PC-9 (cell line): ENCODE results near the gene MIGA2. TPM values are rescaled to one million over a fixed set of nuclear protein-coding genes. Genes with fewer than 3 reads are reported as not detected.
A peak's percentile ranks its signal among the peaks of the same experiment; 100 is the strongest.
"Not testable (repeated sequence)": the region's sequence is repeated elsewhere in the genome, so short reads cannot be mapped to it uniquely, and the experiment has no call there.

Experiments used
- BruUV-seq: library from RNA; stranded (reverse); fragments of 400-500 nt; replicated peaks from 2 replicates; lab custom pipeline; 2021; lab: Mats Ljungman, UMichigan
- CTCF ChIA-PET: fragments of 300-600 bp; sonication (Branson Sonifier 250); formaldehyde crosslinking; loops from one replicate; lab custom pipeline; 2022; ENCODE audit warnings: antibody characterized with exemption; lab: Charles Lee
- POLR2A ChIA-PET: fragments of 300-600 bp; sonication (Branson Sonifier 250); formaldehyde crosslinking; loops from one replicate; lab custom pipeline; 2022; ENCODE audit warnings: antibody characterized with exemption; ENCODE audit not compliant: unreplicated experiment; lab: Charles Lee
- DNase-seq, 2 experiments: peaks; one replicate each; pipeline versions ENCODE4 v3.0.0 to v3.0.0-alpha.2; 2015 to 2022; ENCODE audit warnings: mixed read lengths in 1 of 2
- H2AFZ ChIP-seq: fragments of 200-600 bp; sonication (generic); 2 replicates; pipeline ENCODE4 v1.8.1; 2017; ENCODE audit warnings: antibody characterized with exemption
- H3F3A ChIP-seq: fragments of 200-600 bp; sonication (generic); 2 replicates; pipeline ENCODE4 v1.8.1; 2017; ENCODE audit warnings: antibody characterized with exemption, mild to moderate bottlenecking, low read depth; ENCODE audit not compliant: insufficient read depth
- H3K27ac ChIP-seq: fragments of 200-600 bp; sonication (generic); 2 replicates; pipeline ENCODE4 v1.6.1; 2016; ENCODE audit warnings: mixed run types
- H3K27me3 ChIP-seq: fragments of 200-600 bp; sonication (generic); 2 replicates; pipeline ENCODE4 v1.6.1; 2016; ENCODE audit warnings: low read depth, mixed run types; ENCODE audit not compliant: insufficient read depth
- H3K36me3 ChIP-seq: fragments of 200-600 bp; sonication (generic); 2 replicates; pipeline ENCODE4 v1.6.1; 2016; ENCODE audit warnings: low read depth, mixed run types
- H3K4me1 ChIP-seq: fragments of 200-600 bp; sonication (generic); replicated peaks from 2 replicates; pipeline ENCODE4 v1.6.1; 2016; ENCODE audit warnings: mixed run types; ENCODE audit not compliant: insufficient read depth
- H3K4me2 ChIP-seq: fragments of 200-600 bp; sonication (generic); 2 replicates; pipeline ENCODE4 v1.6.1; 2017; ENCODE audit warnings: mixed run types
- H3K4me3 ChIP-seq: fragments of 200-600 bp; sonication (generic); 2 replicates; pipeline ENCODE4 v1.6.1; 2016; ENCODE audit warnings: mixed run types
- H3K79me2 ChIP-seq: fragments of 200-600 bp; sonication (generic); 2 replicates; pipeline ENCODE4 v1.6.1; 2017; ENCODE audit warnings: low read depth, mixed run types
- H3K9me2 ChIP-seq: fragments of 200-600 bp; sonication (generic); 2 replicates; pipeline ENCODE4 v1.8.1; 2017; ENCODE audit warnings: mild to moderate bottlenecking; ENCODE audit not compliant: insufficient read depth
- H3K9me3 ChIP-seq: fragments of 200-600 bp; sonication (generic); 2 replicates; pipeline ENCODE4 v1.8.1; 2016; ENCODE audit warnings: low read depth; ENCODE audit not compliant: insufficient read depth
- H4K20me1 ChIP-seq: fragments of 200-600 bp; sonication (generic); 2 replicates; pipeline ENCODE4 v1.8.1; 2017; ENCODE audit not compliant: insufficient read depth
- CTCF ChIP-seq: fragments of 200-600 bp; sonication (generic); conservative IDR thresholded peaks from 2 replicates; pipeline ENCODE4 v1.6.1; 2017; ENCODE audit warnings: mixed run types, antibody characterized with exemption, mild to moderate bottlenecking, moderate library complexity
- EZH2 ChIP-seq: fragments of 200-600 bp; sonication (generic); IDR thresholded peaks from 2 replicates; pipeline ENCODE4 v1.8.0; 2017; ENCODE audit warnings: antibody characterized with exemption, low read depth
- intact Hi-C: fragments of 100-400 bp; cut with micrococcal nuclease; formaldehyde crosslinking; loops from one replicate; pipeline ENCODE4 v1.10.0; 2022; ENCODE audit not compliant: unreplicated experiment
- total RNA-seq: library from RNA; stranded (reverse); gene quantifications from 2 replicates; pipeline ENCODE4 v1.2.3, GENCODE V29; 2021

MIGA2 gene
- total RNA-seq, 1 experiment from 2014 or later = 40.7 TPM

GRCh38 chr9:129002992-129003391, 33.4 kb upstream of the MIGA2 start:
- H3K36me3 ChIP-seq = no peaks in the 10 kb centered on the region
- no peak overlapping the region for H2AFZ ChIP-seq
- no peaks in the 10 kb centered on the region for H3K9me3 ChIP-seq
- POLR2A ChIA-PET = no interaction called here
- CTCF ChIA-PET = interaction anchor here (0.6 kb wide), 1 partner anchor 562 kb away, joined by 3 read pairs; no protein-coding TSS in a partner anchor
- intact Hi-C loops = no loop called here
- H3F3A ChIP-seq = peaks cover 59% of the 10 kb centered on the region
- H3K4me2 ChIP-seq = no peak overlapping the region
- peaks cover 6% of the 10 kb centered on the region for H4K20me1 ChIP-seq
- H3K79me2 ChIP-seq = no peaks in the 10 kb centered on the region
- H3K4me1 ChIP-seq = no peaks in the 10 kb centered on the region
- no TSS peak for BruUV-seq
- H3K27me3 ChIP-seq = no peaks in the 10 kb centered on the region
- no peaks in the 10 kb centered on the region for H3K9me2 ChIP-seq
- no peak overlapping the region for H3K27ac ChIP-seq
- no peak overlapping the region for H3K4me3 ChIP-seq
- TF ChIP-seq EZH2 (no peak), CTCF (no peak)
- no peak for DNase-seq

- peaks cover 64% of the 10 kb centered on the region for H3F3A ChIP-seq
- H2AFZ ChIP-seq, H3K9me3 ChIP-seq, H3K27me3 ChIP-seq, H3K36me3 ChIP-seq, H3K4me2 ChIP-seq, intact Hi-C loops, BruUV-seq, H3K27ac ChIP-seq, DNase-seq, POLR2A ChIA-PET, H3K9me2 ChIP-seq, H3K4me3 ChIP-seq, H3K79me2 ChIP-seq, H4K20me1 ChIP-seq, H3K4me1 ChIP-seq: not testable (repeated sequence)
- CTCF ChIA-PET = interaction anchor here (0.6 to 0.9 kb wide), 6 partner anchors 7 to 696 kb away, joined by 3 to 13 read pairs (median 7); partner anchors contain the start of gene SH3GLB2
Measured at GRCh38 chr9:129004173-129004572, 32.3 kb upstream of the MIGA2 start.

GRCh38 chr9:129005336-129005997, 31.0 kb upstream of the MIGA2 start:
- Histone ChIP-seq H2AFZ (no peak overlapping the region), H3K79me2 (no peaks in the 10 kb centered on the region), H3K27me3 (no peaks in the 10 kb centered on the region), H3K36me3 (no peaks in the 10 kb centered on the region), H3K4me1 (no peaks in the 10 kb centered on the region), H4K20me1 (peaks cover 6% of the 10 kb centered on the region), H3K9me2 (no peaks in the 10 kb centered on the region), H3K9me3 (no peaks in the 10 kb centered on the region), H3F3A (peaks cover 64% of the 10 kb centered on the region), H3K4me3 (no peak overlapping the region), H3K27ac (no peak overlapping the region), H3K4me2 (no peak overlapping the region)
- TF ChIP-seq EZH2 = no peak
- no peak for TF ChIP-seq CTCF
- intact Hi-C loops = loop anchor here (5.0 kb wide), 1 partner anchor 97 kb away; no protein-coding TSS in a partner anchor
- ChIA-PET POLR2A (no interaction called here), CTCF (interaction anchor here (0.6 to 2.0 kb wide), 2 partner anchors 23 to 25 kb away, joined by 3 to 8 read pairs; partner anchors contain the start of gene SH3GLB2)
- no peak for DNase-seq
- BruUV-seq = TSS peak; percentile 2
